Measurements from ENCODE around the gene OR13J1.
A peak's percentile ranks its signal among the peaks of the same experiment; 100 is the strongest.
"Not testable (repeated sequence)": the region's sequence is repeated elsewhere in the genome, so short reads cannot be mapped to it uniquely, and the experiment has no call there.

The OR13J1 gene

DNA sequence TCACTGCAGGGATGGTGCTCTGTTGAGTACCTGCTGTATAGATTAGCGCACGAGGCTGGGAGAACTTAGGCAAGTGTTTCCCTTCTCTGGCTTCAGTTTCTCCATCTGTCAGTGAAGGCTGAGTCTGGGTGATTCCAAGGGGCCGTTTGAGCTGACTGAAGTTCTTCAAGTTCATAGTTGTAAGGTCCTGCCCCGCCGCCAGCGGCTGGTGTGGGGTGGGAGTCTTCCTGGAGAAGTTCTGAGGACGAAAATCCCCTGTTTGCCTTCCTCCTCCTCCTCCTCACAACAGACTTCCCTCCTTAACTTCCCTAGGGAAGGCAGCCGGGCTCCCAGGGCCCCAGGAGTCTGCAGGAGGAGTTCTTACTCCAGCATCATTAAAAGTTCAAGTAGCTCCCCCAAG, 34.1 kb upstream of the OR13J1 start:
- DNase-seq (ENCODE audit: low spot score): no peak

GRCh38 chr9:35903049-35903448, 32.8 kb upstream of the OR13J1 start:
- DNase-seq (ENCODE audit: low spot score): peak; percentile 66

- DNase-seq (ENCODE audit: low spot score): no peak
Observed at GRCh38 chr9:35899021-35899420, 28.8 kb upstream of the OR13J1 start.

DNA sequence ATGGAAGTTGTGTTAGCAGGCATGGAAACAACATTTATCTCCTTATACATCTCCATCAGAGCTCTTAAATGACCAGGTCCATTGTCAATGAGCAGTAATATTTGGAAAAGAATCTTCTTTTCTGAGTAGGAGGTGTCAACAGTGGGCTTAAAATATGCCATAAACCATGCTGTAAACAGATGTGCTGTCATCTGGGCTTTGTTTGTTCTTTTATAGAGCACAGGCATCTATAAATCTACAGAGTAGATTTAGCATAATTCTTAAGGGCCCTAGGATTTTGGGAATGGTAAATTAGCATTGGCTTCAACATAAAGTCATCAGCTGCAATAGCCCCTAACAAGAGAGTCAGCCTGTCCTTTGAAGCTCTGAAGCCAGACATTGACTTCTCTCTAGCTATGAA, 28.1 kb upstream of the OR13J1 start:
- DNase-seq (ENCODE audit: low spot score): no peak

DNA sequence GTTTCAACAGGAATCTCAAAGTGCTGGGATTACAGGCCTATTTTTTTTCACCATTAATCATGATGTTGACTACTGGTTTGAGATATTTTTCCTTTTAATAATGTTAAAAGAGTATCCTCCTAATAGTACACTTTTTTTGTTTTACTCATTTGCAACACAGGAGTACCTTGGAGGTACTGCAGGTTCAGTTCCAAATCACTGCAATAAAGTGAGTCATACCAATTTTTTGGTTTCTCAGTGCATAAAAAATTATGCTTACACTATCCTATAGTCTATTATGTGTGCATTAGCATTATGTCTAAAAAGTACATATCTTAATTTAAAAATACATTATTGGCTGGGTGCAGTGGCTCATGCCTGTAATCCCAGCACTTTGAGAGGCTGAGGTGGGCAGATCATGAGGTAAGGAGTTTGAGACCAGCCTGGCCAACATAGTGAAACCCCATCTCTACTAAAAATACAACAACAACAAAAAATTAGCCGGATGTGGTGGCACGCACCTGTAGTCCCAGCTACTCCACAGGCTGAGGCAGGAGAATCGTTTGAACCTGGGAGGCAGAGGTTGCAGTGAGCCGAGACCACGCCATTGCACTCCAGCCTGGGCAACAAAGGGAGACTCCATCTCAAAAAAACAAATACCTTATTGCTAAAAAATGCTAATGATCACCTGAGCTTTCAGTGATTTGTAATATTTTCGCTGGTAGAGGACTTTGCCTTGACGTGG, 27.3 kb upstream of the OR13J1 start:
- not testable (repeated sequence) for DNase-seq (ENCODE audit: low spot score)

- DNase-seq (ENCODE audit: low spot score): no peak
Observed at GRCh38 chr9:35896570-35896969, 26.4 kb upstream of the OR13J1 start.

GRCh38 chr9:35892051-35892450, 21.9 kb upstream of the OR13J1 start:
- DNase-seq (ENCODE audit: low spot score): no peak

- DNase-seq (ENCODE audit: low spot score): no peak
Observed at GRCh38 chr9:35891646-35892045, 21.4 kb upstream of the OR13J1 start.

DNA sequence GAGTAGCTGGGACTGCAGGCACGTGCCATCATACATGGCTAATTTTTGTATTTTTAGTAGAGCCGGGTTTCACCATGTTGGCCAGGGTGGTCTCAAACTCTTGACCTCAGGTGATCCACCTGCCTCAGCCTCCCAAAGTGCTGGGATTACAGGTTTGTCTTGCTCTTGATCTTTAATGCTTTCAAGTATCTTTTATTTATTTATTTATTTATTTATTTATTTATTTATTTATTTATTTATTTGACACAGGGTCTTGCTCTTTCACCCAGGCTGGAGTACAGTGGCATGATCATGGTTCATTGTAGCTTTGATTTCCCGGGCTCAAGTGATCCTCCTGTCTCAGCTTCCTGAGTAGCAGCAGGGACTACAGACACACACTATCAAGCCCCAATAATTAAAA, 14.7 kb upstream of the OR13J1 start:
- DNase-seq (ENCODE audit: low spot score): not testable (repeated sequence)

- no peak for DNase-seq (ENCODE audit: low spot score)
Observed at GRCh38 chr9:35882996-35883395, 12.8 kb upstream of the OR13J1 start.

- peak; percentile 74 for DNase-seq (ENCODE audit: low spot score)
Observed at GRCh38 chr9:35882263-35882848, 12.2 kb upstream of the OR13J1 start.

- no peak for DNase-seq (ENCODE audit: low spot score)
Observed at GRCh38 chr9:35872505-35872904, 2.3 kb upstream of the OR13J1 start.

- peak; percentile 66 for DNase-seq (ENCODE audit: low spot score)
Observed at GRCh38 chr9:35871545-35871944, 1.3 kb upstream of the OR13J1 start.

GRCh38 chr9:35869621-35870216, 482 bp downstream of the OR13J1 start:
- DNase-seq (ENCODE audit: low spot score): no peak

DNA sequence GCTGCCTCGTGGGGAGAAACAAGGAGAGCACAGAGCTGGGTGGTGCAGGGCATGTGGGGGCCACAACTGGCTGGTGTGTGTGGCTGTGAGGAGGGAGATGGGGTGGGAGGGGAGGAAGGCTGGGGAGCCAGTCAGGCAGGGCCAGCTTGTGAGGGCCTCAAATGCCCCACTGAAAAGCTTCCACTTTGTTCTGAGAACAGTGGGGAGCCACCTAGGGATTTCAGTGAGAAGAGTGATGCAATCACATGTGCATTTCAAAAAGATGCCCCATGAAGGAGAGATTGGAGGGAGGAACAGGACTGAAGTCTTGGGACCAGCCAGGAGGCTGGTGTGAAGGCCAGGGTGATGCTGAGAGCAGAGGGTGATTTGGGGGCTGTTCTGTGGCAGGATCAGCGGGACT, 1.3 kb downstream of the OR13J1 start:
- no peak for DNase-seq (ENCODE audit: low spot score)

DNA sequence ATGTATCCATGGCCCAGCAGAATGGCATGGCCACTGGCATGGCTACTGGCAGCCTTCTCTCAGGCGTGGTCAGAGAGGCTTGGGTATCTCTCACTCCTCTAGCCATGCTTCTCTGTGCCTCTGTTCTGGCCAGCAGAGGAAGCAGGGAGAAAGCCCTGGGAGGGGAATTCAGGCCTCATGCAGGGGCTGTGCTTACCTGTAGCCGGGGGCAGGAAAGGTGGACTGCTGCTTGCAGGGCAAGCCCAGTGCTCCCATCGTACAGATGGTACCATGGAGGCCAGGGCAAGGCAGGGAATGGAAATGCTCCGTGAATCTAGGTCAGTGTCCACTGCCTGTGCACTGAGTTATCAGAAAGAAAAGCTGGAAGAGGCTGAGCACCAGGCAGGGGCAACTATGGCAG, 2.7 kb downstream of the OR13J1 start:
- no peak for DNase-seq (ENCODE audit: low spot score)

- no peak for DNase-seq (ENCODE audit: low spot score)
Observed at GRCh38 chr9:35864695-35865255, 5.4 kb downstream of the OR13J1 start.

- no peak for DNase-seq (ENCODE audit: low spot score)
Observed at GRCh38 chr9:35863583-35863982, 6.6 kb downstream of the OR13J1 start.

DNA sequence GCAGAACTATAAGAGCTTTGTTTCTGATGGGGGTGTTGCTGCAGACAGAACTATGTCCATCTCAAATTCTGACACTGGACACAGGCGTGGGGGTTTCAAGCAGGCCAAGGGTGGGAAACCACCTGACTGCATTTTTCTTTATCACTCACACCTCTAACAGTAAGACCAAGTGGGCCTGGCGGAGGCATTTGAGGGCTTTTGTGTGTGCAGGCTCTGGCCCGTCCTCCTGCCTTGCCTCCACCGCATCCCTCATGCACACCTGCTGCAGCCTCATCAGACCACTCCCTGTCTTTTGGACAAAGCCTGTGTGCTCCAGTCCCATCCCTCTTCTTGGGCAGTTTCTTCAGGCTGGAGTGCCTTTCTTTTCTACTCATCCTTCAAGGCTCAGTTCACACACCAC, 7.9 kb downstream of the OR13J1 start:
- DNase-seq (ENCODE audit: low spot score): no peak

GRCh38 chr9:35861161-35861897, 8.9 kb downstream of the OR13J1 start:
- DNase-seq (ENCODE audit: low spot score): no peak

DNA sequence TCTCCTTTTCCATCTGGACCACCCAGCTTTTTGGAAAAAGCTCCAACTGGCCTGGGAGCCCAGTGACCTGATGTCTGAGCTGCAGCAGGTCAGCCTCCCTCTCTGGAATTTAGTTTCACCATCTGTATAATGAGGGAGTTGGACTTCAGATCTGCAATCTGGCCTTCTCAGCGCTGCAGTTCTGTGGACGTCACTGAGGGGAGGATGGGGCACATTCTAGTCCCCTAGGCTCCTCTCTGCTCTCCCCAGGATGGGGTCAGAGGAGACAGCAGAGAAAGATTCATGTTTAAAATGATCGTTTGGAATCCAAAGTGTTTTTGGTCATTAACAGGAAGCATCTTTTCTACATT, 10.2 kb downstream of the OR13J1 start:
- DNase-seq (ENCODE audit: low spot score): no peak

DNA sequence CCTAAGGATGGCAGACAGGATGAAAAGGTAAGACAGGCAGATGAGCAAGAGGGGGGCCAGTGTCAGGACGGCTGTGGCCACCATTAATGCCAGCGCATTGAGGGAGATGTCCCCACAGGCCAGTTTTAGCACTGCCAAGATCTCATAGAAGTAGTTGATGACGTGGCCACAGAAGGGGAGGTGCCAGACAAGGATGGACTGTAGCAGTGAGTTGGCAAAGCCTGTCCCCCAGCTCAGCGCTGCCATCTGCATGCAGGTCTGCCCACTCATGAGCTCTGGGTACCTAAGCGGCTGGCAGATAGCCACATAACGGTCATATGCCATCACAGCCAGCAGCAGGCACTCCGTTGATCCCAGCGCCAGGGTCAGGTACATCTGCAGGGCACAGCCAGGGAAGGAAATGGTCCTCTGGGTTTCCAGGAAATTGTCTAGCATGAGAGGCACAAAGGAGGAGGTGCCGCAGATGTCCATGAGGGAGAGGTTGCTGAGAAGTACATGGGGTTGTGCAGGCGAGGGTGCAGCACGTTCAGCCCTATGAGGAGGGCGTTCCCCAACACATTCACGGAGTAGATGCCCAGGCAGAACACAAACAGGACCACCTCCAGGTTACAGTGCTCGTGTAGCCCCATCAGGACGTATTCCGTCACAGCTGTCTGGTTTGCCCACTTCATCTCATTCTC, 10.8 kb downstream of the OR13J1 start:
- no peak for DNase-seq (ENCODE audit: low spot score)
